Femur (tissue), 1 donor: ENCODE data around the gene DDX49.
"Not testable (repeated sequence)": the region's sequence is repeated elsewhere in the genome, so short reads cannot be mapped to it uniquely, and the experiment has no call there.

Source experiments
- DNase-seq: peaks from one replicate; pipeline ENCODE4 v3.0.0-alpha.2; 2017

DDX49 gene

GRCh38 chr19:18895824-18896341 is 23.6 kb upstream of the DDX49 start, which contains the start of gene CERS1:
Gene CERS1 (minus strand): TSS chr19:18896158. CDS start chr19:18896072, 86 bp downstream.
- DNase-seq: no peak

GRCh38 chr19:18896421-18896841 is 23.1 kb upstream of the DDX49 start:
- DNase-seq: peak; percentile 46

- no peak for DNase-seq
Measured at GRCh38 chr19:18897094-18898029, 22.2 kb upstream of the DDX49 start.

- DNase-seq: no peak
Measured at GRCh38 chr19:18898081-18898606, 21.4 kb upstream of the DDX49 start.

GRCh38 chr19:18898607-18899408 is 20.7 kb upstream of the DDX49 start:
- DNase-seq: no peak

GRCh38 chr19:18899624-18900560 is 19.6 kb upstream of the DDX49 start:
- DNase-seq: no peak

- DNase-seq: no peak
Measured at GRCh38 chr19:18900700-18901481, 18.6 kb upstream of the DDX49 start.

- no peak for DNase-seq
Measured at GRCh38 chr19:18901491-18901890, 18.0 kb upstream of the DDX49 start.

- not testable (repeated sequence) for DNase-seq
Measured at GRCh38 chr19:18902519-18902918, 17.0 kb upstream of the DDX49 start.

- no peak for DNase-seq
Measured at GRCh38 chr19:18903156-18904037, 16.1 kb upstream of the DDX49 start.

- no peak for DNase-seq
Measured at GRCh38 chr19:18904334-18905057, 15.0 kb upstream of the DDX49 start.

GRCh38 chr19:18905058-18905456 is 14.5 kb upstream of the DDX49 start:
- no peak for DNase-seq

GRCh38 chr19:18905513-18906236 is 13.8 kb upstream of the DDX49 start:
- DNase-seq: no peak

GRCh38 chr19:18906605-18907519 is 12.7 kb upstream of the DDX49 start:
- DNase-seq: no peak

GRCh38 chr19:18908917-18909619 is 10.4 kb upstream of the DDX49 start:
- DNase-seq: no peak

- DNase-seq: no peak
Measured at GRCh38 chr19:18910010-18910409, 9.5 kb upstream of the DDX49 start.
